Measurements from ENCODE around the gene SHISAL1.

Gene SHISAL1

DNA sequence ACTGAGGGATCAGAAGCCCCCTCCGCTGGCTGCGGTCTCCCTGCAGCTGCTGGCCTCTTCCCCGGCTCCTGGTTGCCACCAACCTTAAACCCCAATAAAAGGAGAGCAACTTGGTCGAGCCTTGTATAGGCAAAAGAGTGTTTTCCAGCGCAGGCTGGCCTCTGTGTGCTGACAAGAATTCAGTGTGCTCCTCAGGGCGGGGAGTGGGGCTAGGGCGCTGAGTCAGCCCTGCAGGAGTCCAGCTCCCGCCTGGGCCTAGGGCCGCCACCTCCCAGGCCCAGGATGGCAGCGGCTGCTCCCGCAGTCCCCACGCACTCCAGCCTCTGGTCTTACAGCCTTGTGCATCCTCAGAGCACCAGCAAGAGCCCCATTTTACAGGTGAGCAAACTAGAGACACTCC lies at the start of gene SHISAL1:
Gene SHISAL1 (minus strand): TSS at position 186 of the 400 bp plus-strand sequence. CDS start 12,006 bp downstream, outside the sequence.
- no peak for FAIRE-seq

DNA sequence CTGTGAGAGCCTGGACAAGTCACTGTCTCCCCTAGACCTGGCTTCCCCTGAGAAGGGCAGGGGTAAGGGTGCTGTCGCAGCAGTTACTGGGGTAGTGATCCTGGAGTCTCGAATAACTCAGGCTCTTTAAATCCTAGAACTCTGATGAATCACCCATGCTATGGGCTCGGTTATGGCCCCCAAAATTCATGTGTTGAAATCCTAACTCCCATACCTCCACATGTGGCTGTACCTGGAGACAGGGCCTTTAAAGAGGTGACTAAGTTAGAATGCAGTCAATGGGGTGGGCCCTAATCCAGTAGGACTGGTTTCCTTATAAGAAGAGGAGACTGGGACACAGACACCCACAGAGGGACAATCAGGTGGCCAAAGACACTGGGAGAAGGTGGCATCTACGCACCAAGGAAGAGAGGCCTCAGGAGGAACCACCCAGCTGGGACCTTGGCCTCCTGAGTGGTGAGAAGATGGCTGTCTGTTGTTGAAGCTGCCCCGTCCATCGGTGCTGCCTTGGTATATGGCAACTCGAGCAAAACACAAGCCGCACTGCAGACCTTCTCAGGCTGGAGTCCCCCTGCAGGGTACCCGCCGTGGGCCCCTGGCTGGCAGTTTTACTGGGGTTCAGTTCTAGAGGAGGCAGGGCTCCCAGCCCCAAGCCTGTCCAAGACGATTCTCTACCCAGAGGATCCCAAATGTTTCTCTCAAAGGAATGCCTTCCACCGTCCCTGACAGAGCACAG lies 48.8 kb upstream of the SHISAL1 start:
- no peak for FAIRE-seq

DNA sequence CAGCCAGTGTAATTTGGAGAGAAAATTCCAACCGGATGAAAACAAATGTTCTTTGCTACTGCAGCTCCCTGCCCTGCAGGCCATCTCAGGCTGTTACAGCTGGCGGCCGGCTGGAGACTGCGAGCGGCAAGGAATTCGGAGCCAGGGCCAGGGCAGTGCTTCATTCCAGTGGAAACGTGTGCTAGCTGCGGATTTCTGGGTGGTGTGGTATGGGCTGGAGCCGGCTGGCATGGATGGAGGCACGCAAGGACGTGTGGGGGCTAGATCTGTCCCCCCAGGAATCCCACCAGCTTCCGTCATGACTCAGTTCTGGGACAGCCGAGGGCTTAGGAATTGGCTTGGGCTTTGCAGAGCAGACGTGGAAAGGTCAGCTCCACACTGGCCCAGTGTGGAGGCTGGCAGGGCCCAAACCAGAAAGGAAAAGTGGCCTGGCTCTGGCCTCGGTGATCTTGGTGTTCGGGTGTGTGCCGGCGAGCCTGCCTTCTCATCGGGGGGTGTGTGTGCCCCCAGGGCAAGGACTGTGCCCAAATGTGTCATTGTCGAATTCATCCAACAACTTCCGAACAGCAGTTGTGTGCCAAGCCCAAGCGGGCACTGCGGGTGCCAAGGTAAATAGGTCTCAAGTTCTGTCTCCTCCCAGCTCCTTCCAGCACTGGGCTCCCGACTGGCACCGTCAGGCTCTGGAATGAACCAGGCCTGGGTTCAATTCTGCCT lies 48.1 kb upstream of the SHISAL1 start:
- FAIRE-seq, result no peak

DNA sequence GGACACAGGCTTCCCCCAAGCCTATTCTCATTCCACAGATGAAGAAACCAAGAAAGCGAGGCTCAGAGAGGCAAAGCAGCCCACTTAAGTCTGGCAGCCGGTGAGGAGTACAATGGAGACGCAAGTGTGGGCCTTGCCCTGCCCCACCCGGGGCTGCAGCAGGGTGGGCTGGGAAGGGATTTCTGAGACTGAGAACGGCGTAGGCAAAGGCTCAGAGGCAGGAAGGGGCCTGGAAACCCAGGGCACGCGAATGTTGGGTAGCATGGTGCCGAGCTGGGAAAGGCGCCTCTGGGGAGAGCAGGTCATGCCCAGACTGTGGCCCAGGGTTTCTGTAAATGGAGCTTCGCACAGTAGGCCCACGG lies 47.5 kb upstream of the SHISAL1 start:
- no peak for FAIRE-seq

DNA sequence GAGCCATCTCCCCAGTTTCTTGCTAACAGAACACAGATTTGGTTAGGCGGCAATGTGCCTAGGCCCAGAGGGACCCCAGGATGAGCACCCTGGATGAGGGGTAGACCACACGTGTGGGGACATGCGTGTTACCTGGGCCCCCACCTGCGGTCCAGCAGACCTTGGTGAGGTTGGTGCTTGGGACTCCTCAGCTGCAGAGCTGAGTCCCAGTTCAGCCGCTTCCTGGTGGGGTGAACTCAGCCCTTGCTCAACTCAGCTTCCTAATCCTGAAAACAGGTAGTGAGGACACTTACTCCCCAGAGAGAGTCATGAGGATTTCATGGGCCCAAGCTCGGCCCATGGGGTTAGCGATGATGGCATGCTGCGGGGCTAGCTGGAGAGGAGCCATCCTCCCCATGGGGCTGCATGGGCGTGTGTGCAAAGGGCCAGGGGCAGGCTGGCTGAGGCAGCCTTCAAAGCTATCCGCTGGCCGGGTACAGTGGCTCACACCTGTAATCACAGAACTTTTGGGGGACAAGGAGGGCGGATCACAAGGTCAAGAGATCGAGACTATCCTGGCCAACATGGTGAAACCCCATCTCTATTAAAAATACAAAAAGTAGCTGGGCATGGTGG lies 46.9 kb upstream of the SHISAL1 start:
- no peak for FAIRE-seq

DNA sequence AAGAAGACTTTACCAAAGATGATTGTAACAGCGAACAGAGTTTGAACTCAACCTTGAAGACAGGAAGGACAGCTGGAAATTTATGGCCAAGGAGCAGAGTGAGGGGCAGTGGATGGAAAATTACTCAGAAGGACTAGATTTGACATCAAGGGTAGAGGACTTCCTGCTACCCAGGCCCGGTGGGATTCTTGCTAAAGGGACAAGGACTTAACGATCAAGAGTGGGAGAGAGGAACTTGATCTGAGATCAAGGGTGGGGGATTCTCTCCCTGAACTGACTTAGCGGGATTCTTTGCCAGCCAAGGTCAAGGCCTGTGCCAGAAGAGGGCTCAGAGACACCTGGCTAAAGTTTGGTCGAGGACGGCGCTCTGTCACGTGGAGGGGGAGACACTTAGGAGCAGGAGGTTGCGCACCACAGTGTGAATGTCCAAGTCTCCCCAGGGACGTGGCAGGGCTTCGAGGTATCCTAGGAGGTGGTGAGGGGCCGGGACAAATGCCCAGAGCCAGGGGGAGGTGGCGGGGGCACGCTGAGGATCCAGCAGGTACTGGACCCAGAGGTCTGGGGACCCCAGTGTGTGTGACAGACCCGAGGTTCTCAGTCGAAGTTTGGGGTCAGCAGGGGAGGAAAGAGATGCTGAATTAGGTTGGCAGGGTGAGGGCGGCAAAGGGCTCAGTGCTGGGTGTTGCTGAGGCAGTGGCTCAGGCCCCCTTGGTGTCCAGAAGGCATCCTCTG lies 46.1 kb upstream of the SHISAL1 start:
- no peak for FAIRE-seq

DNA sequence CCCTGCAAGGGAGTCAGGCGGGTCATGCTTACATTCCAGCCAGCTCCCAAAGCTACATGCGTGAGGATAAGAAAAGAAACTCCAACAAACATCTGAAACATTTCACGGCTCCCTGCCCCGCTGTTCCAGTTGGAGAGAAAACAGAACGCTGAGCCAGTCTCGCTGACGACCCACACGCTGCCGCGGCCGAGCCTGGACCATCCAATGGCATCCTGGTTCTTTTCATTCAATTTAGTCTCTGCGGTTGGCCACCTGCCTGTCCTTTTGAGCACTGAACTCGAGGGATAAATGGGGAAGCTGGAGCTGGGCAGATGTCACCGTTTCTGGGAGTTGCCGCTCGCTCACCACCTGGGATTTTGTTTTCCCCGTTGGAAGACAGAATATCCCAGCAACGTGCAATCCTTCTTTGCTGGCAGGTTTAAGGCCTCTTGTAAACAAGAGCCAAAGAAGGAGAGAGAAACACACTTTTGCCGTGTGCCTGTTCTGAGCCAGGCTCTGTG lies 45.3 kb upstream of the SHISAL1 start:
- FAIRE-seq, result no peak

DNA sequence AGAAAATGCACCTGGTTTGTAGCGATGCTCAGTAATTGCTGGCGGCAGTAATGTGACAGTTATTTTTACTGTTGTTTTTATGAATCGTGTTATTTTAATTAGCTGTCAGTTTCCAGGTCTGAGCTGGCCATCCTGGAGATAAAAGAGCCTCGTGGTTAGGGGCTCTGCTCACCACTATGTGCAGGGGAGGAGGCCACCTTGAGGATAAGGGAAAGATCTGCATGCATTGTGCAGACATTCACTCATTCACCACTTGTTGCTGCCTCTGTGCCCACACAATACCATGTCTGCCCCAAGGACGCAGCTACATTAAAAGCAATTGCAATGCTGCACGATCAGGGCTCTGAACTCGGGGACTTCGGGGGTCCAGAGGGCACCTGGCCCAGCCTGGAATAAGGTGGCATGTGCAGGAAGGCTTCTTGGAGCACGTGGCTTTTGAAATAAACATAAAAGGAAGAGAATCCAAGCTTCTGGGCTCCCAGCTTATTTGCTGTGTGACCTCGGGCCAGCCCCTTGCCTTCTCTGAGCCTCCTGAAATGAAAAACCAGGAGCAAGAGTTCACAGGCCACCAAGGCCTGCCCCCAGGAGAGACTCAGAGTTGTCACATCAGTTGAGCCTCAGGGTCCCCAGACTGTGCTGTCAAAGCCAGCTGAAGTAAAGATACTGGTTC lies 44.7 kb upstream of the SHISAL1 start:
- no peak for FAIRE-seq

DNA sequence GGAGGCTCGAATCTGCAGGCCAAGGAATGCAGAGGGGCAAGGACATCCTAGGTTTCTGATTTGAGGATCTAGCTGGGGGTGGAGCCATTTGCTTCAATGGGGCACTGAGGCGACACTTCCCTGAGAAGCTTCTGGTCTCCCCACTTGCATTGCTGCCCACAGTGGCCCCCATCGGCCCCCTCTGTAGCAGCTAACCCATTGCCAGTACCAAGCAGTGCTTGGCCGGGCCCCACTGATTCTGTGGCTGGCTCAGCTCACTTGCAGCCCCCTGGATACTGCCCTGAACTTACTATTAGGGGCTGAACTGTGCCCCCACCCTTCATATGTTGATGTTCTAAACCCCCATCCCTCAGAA lies 42.9 kb upstream of the SHISAL1 start:
- FAIRE-seq, result no peak

DNA sequence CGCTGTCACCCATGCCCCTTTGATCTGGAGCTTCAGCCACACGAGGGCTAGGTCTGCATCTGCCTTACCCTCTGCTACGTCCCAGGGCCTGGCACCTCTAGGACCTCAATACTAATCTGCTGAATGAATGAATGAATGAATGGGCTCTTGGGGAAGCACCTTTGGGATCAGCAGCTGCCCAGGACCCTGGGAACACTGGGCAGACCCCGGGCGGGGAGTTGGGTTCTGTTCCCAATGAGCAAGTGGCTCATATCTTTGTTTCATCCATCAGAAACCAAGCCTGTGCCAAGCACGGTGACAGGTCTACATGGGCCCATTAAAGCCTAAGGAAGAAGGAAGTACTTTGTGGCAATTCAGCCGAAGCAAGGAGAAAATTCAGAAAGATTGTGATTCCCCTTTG lies 41.5 kb upstream of the SHISAL1 start:
- no peak for FAIRE-seq

DNA sequence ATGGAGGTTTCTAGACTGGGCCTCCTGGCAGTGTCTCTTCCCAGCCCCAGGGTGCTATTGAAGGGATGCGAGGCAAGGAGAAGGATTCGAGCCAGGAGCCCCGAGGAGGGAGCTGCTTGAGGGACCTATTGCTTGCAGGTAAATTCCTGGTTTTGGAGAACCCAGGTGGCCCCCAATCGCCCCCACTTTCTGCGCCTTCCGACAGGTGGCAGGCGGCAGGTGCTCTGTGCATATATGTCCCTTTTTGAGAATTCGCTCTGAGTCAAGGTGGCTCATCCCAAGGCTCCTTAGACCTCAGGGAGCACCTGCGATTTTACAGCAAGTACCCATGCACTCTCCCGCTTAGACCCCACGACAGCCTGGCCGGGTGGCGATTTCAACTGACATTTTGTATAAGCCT lies 40.3 kb upstream of the SHISAL1 start:
- no peak for FAIRE-seq

DNA sequence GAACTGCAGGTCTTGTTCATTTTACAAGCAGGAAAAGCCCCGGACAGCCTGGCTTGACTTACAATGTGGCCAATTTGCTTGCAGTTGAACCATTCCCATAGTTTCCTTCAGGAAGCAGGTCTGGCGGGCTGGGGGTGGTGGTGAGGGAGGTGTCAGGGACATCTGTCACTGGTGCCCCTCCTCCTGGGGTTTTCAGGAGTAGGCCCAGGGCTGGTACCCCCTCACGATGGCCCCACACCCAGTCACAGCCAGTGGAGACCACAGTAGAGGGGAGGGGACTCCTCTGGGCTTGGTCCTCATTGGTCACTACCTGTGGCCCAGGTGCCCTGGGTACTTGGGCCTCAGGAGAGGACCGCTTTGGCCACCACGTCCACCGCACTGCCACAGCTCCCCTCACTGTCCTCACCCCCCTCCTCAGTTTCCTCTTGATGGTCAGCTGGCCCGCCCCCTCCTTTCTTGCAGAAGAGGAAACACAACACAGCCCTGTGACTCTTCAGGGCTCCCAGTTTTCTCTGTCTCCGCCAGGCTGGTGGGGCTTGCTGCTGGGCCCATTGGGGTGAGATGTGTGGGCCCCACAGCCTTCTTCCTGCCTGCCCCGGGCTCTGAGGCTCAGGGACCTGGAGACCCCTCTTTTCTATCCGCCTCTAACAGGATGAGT lies 39.8 kb upstream of the SHISAL1 start:
- no peak for FAIRE-seq

DNA sequence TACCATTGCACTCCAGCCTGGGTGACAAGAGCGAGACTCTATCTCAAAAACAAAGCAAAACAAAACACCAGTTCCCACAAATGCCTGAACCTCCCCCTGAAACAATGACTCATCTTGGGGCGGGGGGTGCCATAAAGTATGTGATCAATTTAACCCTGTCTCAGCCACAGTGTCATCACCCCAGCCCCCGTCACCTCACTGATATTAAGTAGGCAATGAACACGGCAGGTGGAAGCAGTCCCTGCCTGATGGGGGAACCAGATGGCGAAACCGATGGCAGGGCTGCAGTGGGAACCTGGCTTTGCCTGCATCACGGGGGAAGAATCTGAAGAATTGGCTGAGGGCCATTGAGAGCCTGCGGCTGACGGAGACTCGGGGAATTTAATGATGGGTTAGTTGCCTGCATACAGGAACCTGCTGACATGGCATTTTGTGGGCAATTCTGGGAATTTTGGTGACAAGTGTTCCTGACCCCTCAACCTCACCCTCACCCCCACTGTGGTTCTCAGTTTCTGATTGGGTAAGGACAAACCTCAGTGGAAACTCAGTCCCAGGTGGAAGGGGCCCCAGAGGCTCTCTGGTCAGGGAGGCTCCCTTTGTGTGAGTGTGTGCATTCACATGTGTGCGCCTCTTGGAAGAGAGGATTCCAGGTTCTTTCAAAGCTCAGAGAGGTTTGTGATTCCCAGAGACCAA lies 39.1 kb upstream of the SHISAL1 start:
- no peak for FAIRE-seq

DNA sequence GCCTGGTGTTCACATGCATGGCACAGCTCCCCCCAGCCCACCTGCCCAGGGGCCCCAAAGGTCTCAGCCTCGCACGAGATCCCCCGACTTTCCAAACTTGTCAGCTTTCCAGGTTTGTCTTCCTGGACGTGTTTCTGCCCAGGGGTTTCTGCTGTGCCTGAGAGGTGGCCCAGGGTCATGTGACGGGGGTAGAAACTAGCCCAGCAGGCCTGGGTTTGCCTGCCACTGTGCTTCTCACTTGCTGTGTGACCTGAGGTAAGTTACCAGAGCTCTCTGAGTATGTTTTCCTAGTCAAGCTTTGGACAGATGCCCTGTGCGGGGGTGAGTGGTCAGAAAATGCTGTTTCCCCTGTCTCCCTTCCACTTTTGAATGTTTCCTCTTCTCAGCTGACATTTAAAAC lies 38.3 kb upstream of the SHISAL1 start:
- no peak for FAIRE-seq

DNA sequence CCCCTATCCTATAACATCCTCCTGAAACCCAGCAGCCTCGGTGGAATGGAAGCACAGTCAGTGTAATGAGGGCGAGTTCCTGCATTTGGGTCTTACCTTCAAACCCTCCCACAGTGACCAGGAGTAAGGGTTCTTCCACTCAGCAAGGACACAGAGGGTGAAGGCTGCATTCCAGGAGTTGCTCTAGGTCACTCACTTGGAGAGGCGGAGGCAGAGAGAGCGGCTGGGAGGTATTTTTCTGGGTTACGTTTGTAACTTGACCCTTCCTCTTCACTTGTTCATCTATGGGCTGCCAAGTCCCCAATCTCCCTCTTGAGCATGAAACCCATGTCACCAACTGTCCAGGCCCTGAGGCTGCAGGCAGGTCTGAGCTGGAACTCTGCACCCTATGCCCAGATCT lies 36.8 kb upstream of the SHISAL1 start:
- no peak for FAIRE-seq

DNA sequence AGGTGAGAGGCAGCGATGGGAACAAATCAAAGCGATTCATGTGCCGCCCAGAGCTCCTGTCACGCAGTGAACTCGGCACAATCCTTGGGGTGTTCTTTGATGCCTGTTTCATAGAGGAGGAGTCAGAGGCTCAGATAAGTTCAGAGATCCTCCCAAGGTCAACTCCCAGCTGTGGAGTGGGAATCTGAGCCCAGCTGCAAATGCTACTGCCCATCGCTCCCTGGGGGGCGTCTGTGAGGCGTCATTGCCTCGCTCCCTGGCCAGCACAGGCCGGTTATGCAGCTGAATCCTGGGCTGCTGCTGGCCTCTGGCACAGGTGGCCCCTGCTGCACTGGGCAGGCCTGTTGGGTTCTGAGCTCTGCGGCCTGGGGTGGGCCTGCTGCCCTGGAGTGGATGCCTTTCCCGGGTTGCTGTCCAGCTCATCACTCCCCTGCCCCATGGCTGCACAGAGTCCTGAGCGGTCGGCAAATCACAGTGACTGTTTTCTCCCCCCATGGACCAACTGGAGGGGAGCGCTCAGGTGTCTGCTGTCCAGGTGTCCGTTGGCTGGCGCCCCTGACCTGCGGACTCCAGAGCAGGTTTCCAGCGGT lies 36.3 kb upstream of the SHISAL1 start:
- no peak for FAIRE-seq

DNA sequence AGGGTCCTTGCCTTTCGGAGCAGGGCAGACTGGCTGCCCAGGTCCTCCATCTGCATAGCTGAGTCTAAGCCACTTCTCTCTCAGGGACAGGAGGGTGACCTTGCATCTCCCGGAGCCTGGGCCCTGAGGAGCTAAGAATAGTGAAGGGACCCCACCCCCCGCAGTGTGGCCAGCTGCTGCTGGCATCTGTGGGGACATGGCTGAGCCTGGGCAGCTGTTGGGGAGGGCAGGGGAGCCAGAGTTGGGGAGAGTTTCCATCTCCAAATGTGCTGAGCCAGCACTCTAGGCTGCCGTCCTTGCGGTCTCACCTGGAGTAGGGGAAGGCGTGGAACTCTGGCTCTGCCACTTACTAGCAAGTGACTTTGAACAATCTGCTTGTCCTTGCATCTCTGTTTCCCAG lies 34.8 kb upstream of the SHISAL1 start:
- no peak for FAIRE-seq

DNA sequence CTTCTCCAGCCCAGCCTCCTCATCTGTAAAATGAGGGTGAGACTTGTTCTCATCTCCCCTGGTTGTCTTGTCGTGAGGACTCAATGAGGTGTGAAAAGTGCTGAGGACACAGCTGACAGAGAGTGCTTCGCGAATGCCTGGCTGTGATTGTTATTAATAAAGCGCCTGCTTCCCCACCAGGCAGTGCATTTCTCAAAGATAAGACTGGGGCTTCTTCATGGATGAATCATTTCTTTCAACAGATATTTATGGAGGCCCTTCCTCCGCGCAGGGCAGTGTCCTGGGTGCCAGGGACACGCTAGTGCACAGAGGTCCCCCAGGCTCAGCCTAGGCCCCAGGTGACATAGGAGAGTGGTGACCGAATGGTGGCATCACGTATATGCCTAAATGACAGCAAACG lies 34.3 kb upstream of the SHISAL1 start:
- no peak for FAIRE-seq

DNA sequence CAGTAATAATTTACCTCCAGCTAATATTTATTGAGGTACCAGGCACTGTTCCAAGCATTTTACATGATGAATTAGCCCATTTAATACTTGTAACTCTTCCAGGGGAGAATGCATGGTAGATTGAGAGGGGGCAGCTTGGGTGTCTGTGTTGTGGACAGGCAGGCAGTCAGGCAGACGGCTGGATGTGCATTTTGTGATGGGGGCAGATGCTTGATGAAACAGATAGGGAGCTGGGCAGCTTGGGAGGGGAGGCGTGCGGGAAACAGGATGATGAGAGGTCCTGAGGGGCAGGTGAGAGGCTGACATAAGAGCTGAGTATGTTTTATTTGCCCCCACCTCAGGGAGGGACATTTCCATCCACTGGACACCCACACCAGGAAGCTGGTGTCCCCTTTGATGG lies 33.1 kb upstream of the SHISAL1 start:
- no peak for FAIRE-seq

DNA sequence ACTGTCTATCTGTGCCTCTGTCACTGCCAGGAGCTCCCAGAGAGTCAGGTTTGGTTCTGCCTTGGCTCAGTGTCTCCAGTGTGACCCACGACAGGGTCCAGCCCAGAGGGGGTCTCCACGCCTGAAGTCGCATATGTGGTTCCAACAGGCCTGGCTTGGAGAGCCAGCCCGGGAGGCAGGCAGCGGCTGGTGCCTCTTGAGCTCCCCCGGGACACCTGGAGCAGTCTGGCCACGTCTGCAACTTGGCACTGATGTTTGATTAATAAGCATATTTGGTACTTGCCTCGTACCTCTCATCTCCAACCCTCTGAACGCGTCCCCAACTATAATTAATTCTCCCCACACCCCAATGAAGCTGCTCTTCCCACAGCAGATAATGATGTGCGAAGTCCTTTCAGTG lies 31.7 kb upstream of the SHISAL1 start:
- no peak for FAIRE-seq

DNA sequence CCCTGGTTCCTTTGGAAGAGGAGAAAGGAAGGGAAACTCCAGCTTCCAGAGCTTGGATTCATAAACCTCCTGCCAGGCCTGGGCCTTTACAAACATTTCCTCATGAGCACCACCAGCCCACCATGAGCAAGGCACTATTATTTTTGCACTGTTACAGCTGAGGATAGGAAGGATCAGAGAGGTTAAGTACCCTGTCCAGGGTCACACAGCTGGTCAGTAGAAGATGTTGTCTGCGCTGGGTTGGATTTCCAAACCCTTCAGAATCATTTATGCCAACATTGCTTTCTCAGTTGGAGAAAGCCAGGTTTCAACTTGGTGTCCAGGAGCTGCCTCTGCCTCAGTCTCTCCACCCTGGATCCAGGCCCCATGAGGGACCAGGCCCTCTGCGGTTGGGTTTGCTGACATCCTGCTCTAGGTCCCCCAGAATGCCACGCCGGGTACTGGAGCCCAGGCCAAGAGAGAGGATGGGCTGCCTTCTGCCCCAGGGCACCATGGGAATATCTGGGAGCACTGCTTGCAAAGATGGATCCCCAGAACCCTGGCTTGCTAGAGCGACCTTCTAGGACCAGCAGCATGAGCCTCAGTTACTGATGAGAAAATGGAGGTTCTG lies 29.7 kb upstream of the SHISAL1 start:
- FAIRE-seq, result no peak

Measured in endometrium (tissue), 2 donors.